HG03571 (cell line): Measurements from ENCODE around the gene FBXO31.
"Not testable (repeated sequence)": the region's sequence is repeated elsewhere in the genome, so short reads cannot be mapped to it uniquely, and the experiment has no call there.

Experiments
- ATAC-seq: cut with Tn5 transposase; IDR thresholded peaks from one replicate; pipeline ENCODE4 v1.9.1; 2021; ENCODE audit not compliant: unreplicated experiment

FBXO31 gene

GRCh38 chr16:87344931-87345631, 38.5 kb downstream of the FBXO31 start:
- no peak for ATAC-seq

GRCh38 chr16:87344165-87344930, 39.2 kb downstream of the FBXO31 start:
- ATAC-seq: no peak

GRCh38 chr16:87343753-87344050, 39.9 kb downstream of the FBXO31 start:
- ATAC-seq: no peak

- no peak for ATAC-seq
Measured at GRCh38 chr16:87342978-87343752, 40.4 kb downstream of the FBXO31 start.

- ATAC-seq: no peak
Measured at GRCh38 chr16:87342504-87342903, 41.1 kb downstream of the FBXO31 start.

- no peak for ATAC-seq
Measured at GRCh38 chr16:87340198-87340597, 43.4 kb downstream of the FBXO31 start.

- not testable (repeated sequence) for ATAC-seq
Measured at GRCh38 chr16:87339724-87340105, 43.9 kb downstream of the FBXO31 start.

GRCh38 chr16:87339086-87339723, 44.4 kb downstream of the FBXO31 start:
- ATAC-seq: no peak

GRCh38 chr16:87338155-87338765, 45.3 kb downstream of the FBXO31 start:
- ATAC-seq: no peak

GRCh38 chr16:87337262-87337771, 46.3 kb downstream of the FBXO31 start:
- no peak for ATAC-seq

- no peak for ATAC-seq
Measured at GRCh38 chr16:87336434-87337240, 46.9 kb downstream of the FBXO31 start.

GRCh38 chr16:87335625-87336433, 47.7 kb downstream of the FBXO31 start:
- no peak for ATAC-seq

GRCh38 chr16:87334651-87335624, 48.6 kb downstream of the FBXO31 start:
- ATAC-seq: no peak

GRCh38 chr16:87333581-87334331, 49.8 kb downstream of the FBXO31 start:
- ATAC-seq: no peak

- no peak for ATAC-seq
Measured at GRCh38 chr16:87333101-87333500, 50.5 kb downstream of the FBXO31 start.

- no peak for ATAC-seq
Measured at GRCh38 chr16:87332150-87332549, 51.4 kb downstream of the FBXO31 start.

- no peak for ATAC-seq
Measured at GRCh38 chr16:87331241-87331801, 52.3 kb downstream of the FBXO31 start.
